K562 (cell line): ENCODE data around the gene NLE1. TPM values are rescaled to one million over a fixed set of nuclear protein-coding genes. Genes with fewer than 3 reads are reported as not detected.

Source experiments
- ATAC-seq: fragments of 200-7000 bp; cut with Tn5 transposase; 3 replicates; pipeline ENCODE4 v1.9.1; 2020; ENCODE audit warnings: moderate library complexity
- BruUV-seq: library from RNA; stranded (reverse); fragments of 400-500 nt; replicated peaks from 2 replicates; lab custom pipeline; 2021; lab: Mats Ljungman, UMichigan
- CTCF ChIA-PET: fragments of 300-600 bp; formaldehyde crosslinking; extraction: SDS; loops from one replicate; lab custom pipeline; 2021; ENCODE audit warnings: low intra/inter-chr PET ratio; lab: Yijun Ruan, JAX
- POLR2A ChIA-PET: fragments of 300-600, 350-650 bp; sonication (Branson Sonifier 250); formaldehyde crosslinking; extraction: SDS; loops from one replicate; lab custom pipeline; 2021; ENCODE audit warnings: antibody characterized with exemption, inconsistent platforms; lab: Yijun Ruan, JAX
- DNase-seq, 4 experiments: peaks; one replicate each; pipeline versions ENCODE4 v3.0.0 to v3.0.0-alpha.2; 2011 to 2018; ENCODE audit warnings: low spot score in 3 of 4, mixed read lengths in 3 of 4; ENCODE audit errors: extremely low read depth in 1 of 4
- FAIRE-seq: peaks from 2 replicates; lab custom pipeline; 2011; peaks lifted over from hg19 to GRCh38; lab: Jason Lieb, UNC
- H2AFZ ChIP-seq: 2 replicates; pipeline ENCODE4 v1.6.0; 2011; ENCODE audit warnings: low read depth, low read length, control low read depth, inconsistent platforms
- H3K27ac ChIP-seq: fragments of 200-600 bp; 3 replicates; pipeline ENCODE4 v1.8.0; 2011; ENCODE audit warnings: low read depth, mild to moderate bottlenecking, control low read depth, inconsistent platforms, low read length, moderate library complexity, mixed read lengths; ENCODE audit errors: extremely low read depth
- H3K27me3 ChIP-seq, 2 experiments: fragments of 300-600 bp in 1 of 2; 2 replicates in 1 of 2; 3 replicates in 1 of 2; pipeline versions ENCODE4 v1.6.0 to v1.8.0; 2011; ENCODE audit warnings: inconsistent platforms in 2 of 2, low read length in 2 of 2, mild to moderate bottlenecking in 1 of 2, mixed read lengths in 1 of 2, moderate library complexity in 1 of 2; ENCODE audit not compliant: control insufficient read depth in 2 of 2, insufficient read depth in 2 of 2
- H3K36me3 ChIP-seq: fragments of 300-600 bp; 3 replicates; pipeline ENCODE4 v1.8.0; 2011; ENCODE audit warnings: mild to moderate bottlenecking, low read length, inconsistent platforms; ENCODE audit not compliant: control insufficient read depth, insufficient read depth
- H3K4me1 ChIP-seq, 2 experiments: fragments of 200-600 bp in 1 of 2; replicated peaks in 1 of 2; 2 replicates in 1 of 2; 3 replicates in 1 of 2; pipeline versions ENCODE4 v1.5.1 to v1.8.0; 2011; ENCODE audit warnings: inconsistent platforms in 2 of 2, low read length in 2 of 2, mild to moderate bottlenecking in 1 of 2, mixed read lengths in 1 of 2, moderate library complexity in 1 of 2; ENCODE audit not compliant: control insufficient read depth in 2 of 2, insufficient read depth in 2 of 2
- H3K4me2 ChIP-seq: 2 replicates; pipeline ENCODE4 v1.6.1; 2011; ENCODE audit warnings: low read length, control low read depth, inconsistent platforms, mixed read lengths; ENCODE audit not compliant: insufficient read depth
- H3K4me3 ChIP-seq: fragments of 200-600 bp; sonication (generic), shearing (Covaris generic); 2 replicates; pipeline ENCODE4 v1.5.1; 2016; ENCODE audit warnings: control low read depth, inconsistent platforms
- H3K79me2 ChIP-seq: fragments of 200-600 bp; 3 replicates; pipeline ENCODE4 v1.8.0; 2011; ENCODE audit warnings: low read length, inconsistent platforms; ENCODE audit not compliant: control insufficient read depth, insufficient read depth
- H3K9ac ChIP-seq, 2 experiments: 2 replicates each; pipeline versions ENCODE4 v1.6.0 to v1.6.1; 2011; ENCODE audit warnings: low read depth in 2 of 2, low read length in 2 of 2, control low read depth in 1 of 2, inconsistent platforms in 1 of 2, mild to moderate bottlenecking in 1 of 2, mixed read lengths in 1 of 2; ENCODE audit not compliant: insufficient read depth in 1 of 2
- H3K9me1 ChIP-seq: one replicate; pipeline ENCODE4 v1.6.0; 2011; ENCODE audit warnings: inconsistent platforms, mild to moderate bottlenecking, low read length, moderate library complexity; ENCODE audit not compliant: control insufficient read depth, insufficient read depth
- H3K9me3 ChIP-seq: replicated peaks from 2 replicates; pipeline ENCODE4 v1.5.1; 2011; ENCODE audit warnings: low read depth, low read length, inconsistent platforms; ENCODE audit not compliant: control insufficient read depth, insufficient read depth
- H4K20me1 ChIP-seq: replicated peaks from 2 replicates; pipeline ENCODE4 v1.6.1; 2011; ENCODE audit warnings: low read length, inconsistent platforms, mixed read lengths; ENCODE audit not compliant: control insufficient read depth, insufficient read depth
- CREM ChIP-seq: IDR thresholded peaks from 2 replicates; pipeline ENCODE4 v1.6.1; 2014; ENCODE audit warnings: antibody characterized with exemption, low read depth
- FOXP4 ChIP-seq: sonication (generic); formaldehyde crosslinking; IDR thresholded peaks from 2 replicates; pipeline ENCODE4 v1.8.0; 2022; ENCODE audit warnings: mild to moderate bottlenecking, missing genetic modification reagents, borderline replicate concordance
- MYNN ChIP-seq, 2 experiments: sonication (generic); formaldehyde crosslinking in 1 of 2; IDR thresholded peaks; 2 replicates each; pipeline versions ENCODE4 v1.5.0 to v1.6.1; 2016 to 2020; ENCODE audit warnings: antibody characterized with exemption in 1 of 2, missing genetic modification reagents in 1 of 2
- TSHZ1 ChIP-seq: fragments of 250-450 bp; sonication (Bioruptor Pico); IDR thresholded peaks from 2 replicates; pipeline ENCODE4 v1.4.0; 2020; ENCODE audit warnings: mild to moderate bottlenecking, moderate library complexity
- WGBS: fragments of 100-300 bp; shearing (Covaris generic); methylation state at CpG from one replicate; pipeline ENCODE4 v1.1.6; 2016; ENCODE audit warnings: low coverage, mixed read lengths; ENCODE audit not compliant: insufficient coverage; ENCODE audit errors: missing lambda C conversion rate; 5-methylcytosine and 5-hydroxymethylcytosine counted together
- in situ Hi-C: fragments of 300-500 bp; cut with MboI; formaldehyde crosslinking; loops from 4 replicates; pipeline ENCODE4 v1.15.0; 2018; ENCODE audit warnings: inconsistent platforms, mixed read lengths
- intact Hi-C: fragments of 100-400 bp; cut with micrococcal nuclease; formaldehyde crosslinking; loops from 2 replicates; pipeline ENCODE4 v1.14.2; 2022
- polyA plus RNA-seq, 8 experiments: library from polyadenylated mRNA; depleted of rRNA in 4 of 8; stranded (reverse) in 5 of 8; unstranded in 3 of 8; fragments of >200 nt; fragmentation: Nextera tagmentation in 2 of 8; fragmentation: Illumina TruSeq in 1 of 8; extraction: Ambion mirVana in 2 of 8; extraction: Trizol in 1 of 8; gene quantifications; 2 replicates each; pipeline versions ENCODE4 v1.2.1 to v1.2.3, GENCODE V29; 2011 to 2014; ENCODE audit warnings: inconsistent platforms in 1 of 8, missing spikeins in 1 of 8
- total RNA-seq, 7 experiments: library from RNA; depleted of rRNA in 6 of 7; stranded (reverse); fragments of >200 nt in 6 of 7; fragmentation: Illumina TruSeq in 2 of 7; extraction: Trizol in 2 of 7; gene quantifications; 2 replicates each; pipeline versions ENCODE4 v1.2.1 to v1.2.3, GENCODE V29; 2011 to 2021; ENCODE audit warnings: low replicate concordance in 1 of 7
- TF ChIP-seq, protein P1 (sequence below), 2 experiments: fragments of 250-450 bp in 1 of 2; fragments of 450-650 bp in 1 of 2; sonication (Bioruptor Pico) in 1 of 2; IDR thresholded peaks; 2 replicates each; pipeline versions ENCODE4 v1.6.1 to v1.8.0; 2016 to 2021; ENCODE audit warnings: mild to moderate bottlenecking in 2 of 2, moderate library complexity in 2 of 2, missing compliant biosample characterization in 1 of 2, missing genetic modification characterization in 1 of 2

NLE1 gene
- total and polyA plus RNA-seq, 9 of the 15 experiments (the other 6 are each of a cell fraction or from before 2014, with no cell fraction given) = 3.8 to 69.0 (median 29.4) TPM

- 1% methylated on average over 11 of the region's 11 CpGs for WGBS
- Histone ChIP-seq H3K27me3 (peaks cover 2 to 3% of the 10 kb centered on the region in 2 experiments; a peak in 4 of 5 replicates), H3K4me1 (no peaks in the 10 kb centered on the region), H3K4me3 (no peak overlapping the region), H3K36me3 (no peaks in the 10 kb centered on the region), H3K27ac (no peak overlapping the region), H3K4me2 (no peak overlapping the region), H4K20me1 (no peaks in the 10 kb centered on the region), H3K9me1 (no peaks in the 10 kb centered on the region), H3K9me3 (no peaks in the 10 kb centered on the region), H3K9ac (no peak overlapping the region), H3K79me2 (no peaks in the 10 kb centered on the region), H2AFZ (no peak overlapping the region)
- ATAC-seq = no peak
- intact Hi-C loops (no loop called here), in situ Hi-C loops (no loop called here)
- no peak for DNase-seq
- peak; percentile 42 for FAIRE-seq
- no TSS peak for BruUV-seq
- no peak for TF ChIP-seq FOXP4 (CRISPR knock-in tag)
- TF ChIP-seq CREM = no peak
- TF ChIP-seq MYNN (IDR thresholded peaks at IDR 0.05) = peak; percentile 92
- peak; percentile 39; the same call in 1 of the 2 replicates for TF ChIP-seq MYNN (CRISPR knock-in tag; IDR thresholded peaks at IDR 0.05)
- TF ChIP-seq, protein P1, sequence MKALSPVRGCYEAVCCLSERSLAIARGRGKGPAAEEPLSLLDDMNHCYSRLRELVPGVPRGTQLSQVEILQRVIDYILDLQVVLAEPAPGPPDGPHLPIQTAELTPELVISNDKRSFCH (CRISPR knock-in tag; IDR thresholded peaks at IDR 0.05) = no peak
- TF ChIP-seq, protein P1 (tag; IDR thresholded peaks at IDR 0.05) = no peak
- no peak for TF ChIP-seq TSHZ1 (CRISPR knock-in tag)
- POLR2A ChIA-PET = no interaction called here
- CTCF ChIA-PET = no interaction called here
Observed at GRCh38 chr17:35191001-35191695, 49.0 kb upstream of the NLE1 start.
